Esophagus muscularis mucosa (tissue), 4 donors: ENCODE results near the gene KCNH1. TPM values are rescaled to one million over a fixed set of nuclear protein-coding genes. Genes with fewer than 3 reads are reported as not detected.

Source experiments
- DNase-seq: peaks from one replicate; pipeline ENCODE4 v3.0.0-alpha.2; 2017; ENCODE audit errors: extremely low spot score
- H3K27ac ChIP-seq, 4 donors: fragments of 200-600 bp; sonication (generic); replicated peaks in 1 of 4; 1 replicate in 3 of 4; 2 replicates in 1 of 4; pipeline ENCODE4 v1.5.1; 2016 to 2019; ENCODE audit warnings: mild to moderate bottlenecking in 1 of 4
- H3K27me3 ChIP-seq, 4 donors: fragments of 200-600 bp; sonication (generic); one replicate each; pipeline versions ENCODE4 v1.5.1 to v1.6.0; 2016 to 2019
- H3K36me3 ChIP-seq, 4 donors: fragments of 200-600 bp; sonication (generic); one replicate each; pipeline ENCODE4 v1.5.1; 2016 to 2019
- H3K4me1 ChIP-seq, 4 donors: fragments of 200-600 bp; sonication (generic); one replicate each; pipeline ENCODE4 v1.5.1; 2016 to 2019
- H3K4me3 ChIP-seq, 4 donors: fragments of 200-600 bp; sonication (generic); 1 replicate in 2 of 4; 2 replicates in 2 of 4; pipeline ENCODE4 v1.5.1; 2016 to 2019; ENCODE audit warnings: mild to moderate bottlenecking in 4 of 4, moderate library complexity in 1 of 4
- H3K9me3 ChIP-seq, 4 donors: fragments of 200-600 bp; sonication (generic); 1 replicate in 3 of 4; 2 replicates in 1 of 4; pipeline ENCODE4 v1.5.1; 2016 to 2019
- CTCF ChIP-seq, 3 experiments: fragments of 200-600 bp in 2 of 3; fragments of 450-650 bp in 1 of 3; sonication (generic) in 2 of 3; IDR thresholded peaks; one replicate each; pipeline ENCODE4 v1.5.1; 2017 to 2019; ENCODE audit warnings: antibody characterized with exemption in 3 of 3, mild to moderate bottlenecking in 2 of 3, moderate library complexity in 1 of 3
- EP300 ChIP-seq: sonication (generic); formaldehyde crosslinking; IDR thresholded peaks from one replicate; pipeline ENCODE4 v1.6.1; 2017; ENCODE audit warnings: antibody characterized with exemption
- POLR2A ChIP-seq: fragments of 450-650 bp; IDR thresholded peaks from one replicate; pipeline ENCODE4 v1.6.1; 2017; ENCODE audit warnings: antibody characterized with exemption, moderate library complexity, mild to moderate bottlenecking, low read depth
- POLR2AphosphoS5 ChIP-seq, 2 donors: sonication (generic); formaldehyde crosslinking; IDR thresholded peaks; one replicate each; pipeline ENCODE4 v1.6.1; 2017; ENCODE audit warnings: antibody characterized with exemption in 2 of 2
- WGBS: methylation state at CpG from one replicate; pipeline ENCODE4 v1.1.5; 2018; 5-methylcytosine and 5-hydroxymethylcytosine counted together
- intact Hi-C: fragments of 100-400 bp; cut with DNase I; formaldehyde crosslinking; loops from one replicate; pipeline ENCODE4 v1.15.1; 2023
- total RNA-seq, 4 donors: library from RNA; depleted of rRNA; stranded (reverse); fragments of >200 nt; gene quantifications; one replicate each; pipeline versions ENCODE4 v1.1.0 to v1.2.1, GENCODE V29; 2016

KCNH1 gene
- total RNA-seq, 4 donors from 2014 or later = 0.11 to 0.78 (median 0.46) TPM

- H3K27me3 ChIP-seq = peaks cover 0 to 63% (median 12%) of the 10 kb centered on the region in 4 donors
- no peaks in the 10 kb centered on the region for H3K9me3 ChIP-seq
- H3K4me1 ChIP-seq = peaks cover 7 to 22% (median 20%) of the 10 kb centered on the region in 4 donors
- TF ChIP-seq POLR2A = no peak
- TF ChIP-seq POLR2AphosphoS5 (IDR thresholded peaks at IDR 0.05) = no peak
- TF ChIP-seq EP300 = no peak
- TF ChIP-seq CTCF (IDR thresholded peaks at IDR 0.05) = no peak
- H3K4me3 ChIP-seq = no peak overlapping the region
- H3K27ac ChIP-seq = no peak overlapping the region
- intact Hi-C loops = loop anchor here (5.0 kb wide), 1 partner anchor 542 kb away; no protein-coding TSS in a partner anchor
- no peak for DNase-seq
- 100% methylated on average over 1 of the region's 1 CpG for WGBS
- no peaks in the 10 kb centered on the region for H3K36me3 ChIP-seq
These were observed 4.2 kb downstream of the KCNH1 start for GRCh38 chr1:211129776-211130175.

- WGBS = 72% methylated on average over 4 of the region's 4 CpGs
- no peaks in the 10 kb centered on the region for H3K4me1 ChIP-seq
- peaks cover 0 to 70% (median 9%) of the 10 kb centered on the region in 4 donors for H3K27me3 ChIP-seq
- TF ChIP-seq CTCF (IDR thresholded peaks at IDR 0.05) (no peak), EP300 (no peak), POLR2AphosphoS5 (IDR thresholded peaks at IDR 0.05) (no peak), POLR2A (no peak)
- intact Hi-C loops = no loop called here
- H3K9me3 ChIP-seq = no peaks in the 10 kb centered on the region
- H3K4me3 ChIP-seq = no peak overlapping the region
- DNase-seq = no peak
- no peak overlapping the region for H3K27ac ChIP-seq
- H3K36me3 ChIP-seq = no peaks in the 10 kb centered on the region
These were observed 6.8 kb downstream of the KCNH1 start for GRCh38 chr1:211127166-211127565.

GRCh38 chr1:211126622-211127021 is 7.3 kb downstream of the KCNH1 start:
- H3K9me3 ChIP-seq = no peaks in the 10 kb centered on the region
- H3K36me3 ChIP-seq = no peaks in the 10 kb centered on the region
- DNase-seq = no peak
- intact Hi-C loops = no loop called here
- 70% methylated on average over 2 of the region's 2 CpGs for WGBS
- H3K27me3 ChIP-seq = peaks cover 0 to 65% (median 6%) of the 10 kb centered on the region in 4 donors
- no peak overlapping the region for H3K4me3 ChIP-seq
- H3K4me1 ChIP-seq = no peaks in the 10 kb centered on the region
- H3K27ac ChIP-seq = no peak overlapping the region
- no peak for TF ChIP-seq CTCF (IDR thresholded peaks at IDR 0.05)
- TF ChIP-seq EP300 = no peak
- TF ChIP-seq POLR2AphosphoS5 (IDR thresholded peaks at IDR 0.05) = no peak
- TF ChIP-seq POLR2A = no peak

GRCh38 chr1:211118407-211119102 is 15.4 kb downstream of the KCNH1 start:
- TF ChIP-seq POLR2AphosphoS5 (IDR thresholded peaks at IDR 0.05) (peak in 1 of 2 donors; percentile 20), POLR2A (no peak)
- no peaks in the 10 kb centered on the region for H3K9me3 ChIP-seq
- intact Hi-C loops = no loop called here
- H3K27ac ChIP-seq = no peak overlapping the region
- no peaks in the 10 kb centered on the region for H3K36me3 ChIP-seq
- no peaks in the 10 kb centered on the region for H3K4me1 ChIP-seq
- no peak for DNase-seq
- WGBS = 76% methylated on average over 9 of the region's 9 CpGs
- H3K4me3 ChIP-seq = no peak overlapping the region
- H3K27me3 ChIP-seq = peaks cover 0 to 29% (median 0%) of the 10 kb centered on the region in 4 donors

- Histone ChIP-seq H3K27ac (no peak overlapping the region), H3K36me3 (no peaks in the 10 kb centered on the region), H3K9me3 (peaks cover 0 to 5% (median 2%) of the 10 kb centered on the region in 4 donors), H3K4me1 (no peaks in the 10 kb centered on the region), H3K4me3 (no peak overlapping the region), H3K27me3 (peaks cover 0 to 28% (median 0%) of the 10 kb centered on the region in 4 donors)
- no peak for DNase-seq
- WGBS = 78% methylated on average over 6 of the region's 6 CpGs
- TF ChIP-seq POLR2A (no peak), POLR2AphosphoS5 (IDR thresholded peaks at IDR 0.05) (no peak), CTCF (IDR thresholded peaks at IDR 0.05) (no peak), EP300 (no peak)
- intact Hi-C loops = no loop called here
These were observed 19.5 kb downstream of the KCNH1 start for GRCh38 chr1:211114446-211114845.
